Adipocyte (in vitro differentiated cells): ENCODE data around the gene CNNM2.
"Not testable (repeated sequence)": the region's sequence is repeated elsewhere in the genome, so short reads cannot be mapped to it uniquely, and the experiment has no call there.

Source experiments
- DNase-seq: peaks from one replicate; pipeline ENCODE4 v3.0.0-alpha.2; 2015; ENCODE audit warnings: low read depth
- H3K27me3 ChIP-seq: replicated peaks from 2 replicates; pipeline ENCODE4 v1.7.0; 2013; ENCODE audit warnings: mild to moderate bottlenecking, low read length, moderate library complexity; ENCODE audit not compliant: control insufficient read depth, insufficient read depth
- H3K36me3 ChIP-seq: 2 replicates; pipeline ENCODE4 v1.7.0; 2013; ENCODE audit warnings: low read length, mild to moderate bottlenecking, moderate library complexity; ENCODE audit not compliant: control insufficient read depth, insufficient read depth, severe bottlenecking
- H3K4me1 ChIP-seq: 2 replicates; pipeline ENCODE4 v1.7.0; 2013; ENCODE audit warnings: mild to moderate bottlenecking, low read length, moderate library complexity; ENCODE audit not compliant: control insufficient read depth, insufficient read depth
- H3K4me3 ChIP-seq: 2 replicates; pipeline ENCODE4 v1.7.0; 2013; ENCODE audit warnings: mild to moderate bottlenecking, low read length, moderate library complexity
- H3K9ac ChIP-seq: 2 replicates; pipeline ENCODE4 v1.7.0; 2013; ENCODE audit warnings: mild to moderate bottlenecking, low read length, moderate library complexity
- H3K9me3 ChIP-seq: 2 replicates; pipeline ENCODE4 v1.7.0; 2013; ENCODE audit warnings: mild to moderate bottlenecking, low read length, moderate library complexity; ENCODE audit not compliant: control insufficient read depth

Gene CNNM2

GRCh38 chr10:103130910-103131309 is 212.8 kb downstream of the CNNM2 start:
- no peaks in the 10 kb centered on the region for H3K9me3 ChIP-seq
- DNase-seq = no peak
- H3K4me3 ChIP-seq = no peak overlapping the region
- H3K36me3 ChIP-seq = peaks cover 47% of the 10 kb centered on the region
- no peak overlapping the region for H3K9ac ChIP-seq
- peaks cover 2% of the 10 kb centered on the region for H3K4me1 ChIP-seq
- H3K27me3 ChIP-seq = no peaks in the 10 kb centered on the region

- H3K36me3 ChIP-seq = peaks cover 69% of the 10 kb centered on the region
- not testable (repeated sequence) for DNase-seq
Measured at GRCh38 chr10:103135168-103135567, 217.1 kb downstream of the CNNM2 start.

GRCh38 chr10:103139803-103140202 is 221.7 kb downstream of the CNNM2 start:
- peaks cover 9% of the 10 kb centered on the region for H3K4me1 ChIP-seq
- H3K4me3 ChIP-seq = no peak overlapping the region
- peaks cover 67% of the 10 kb centered on the region for H3K36me3 ChIP-seq
- no peak overlapping the region for H3K9ac ChIP-seq
- H3K9me3 ChIP-seq = no peaks in the 10 kb centered on the region
- DNase-seq = no peak
- no peaks in the 10 kb centered on the region for H3K27me3 ChIP-seq

More at GRCh38 chr10:103135168-103135567, 217.1 kb downstream of the CNNM2 start:
- H3K27me3 ChIP-seq, H3K9me3 ChIP-seq, H3K9ac ChIP-seq, H3K4me3 ChIP-seq, H3K4me1 ChIP-seq: not testable (repeated sequence)
